M059J (cell line): Measurements from ENCODE around the gene SPATA33. TPM values are rescaled to one million over a fixed set of nuclear protein-coding genes. Genes with fewer than 3 reads are reported as not detected.
"Not testable (repeated sequence)": the region's sequence is repeated elsewhere in the genome, so short reads cannot be mapped to it uniquely, and the experiment has no call there.

ENCODE experiments used
- DNase-seq: peaks from one replicate; pipeline ENCODE4 v3.0.0-alpha.2; 2012; ENCODE audit warnings: low read depth
- total RNA-seq: library from RNA; depleted of rRNA; stranded (reverse); fragments of >200 nt; shearing (Covaris generic); gene quantifications from 2 replicates; pipeline ENCODE4 v1.2.3, GENCODE V29; 2014

SPATA33 gene
- total RNA-seq, 1 experiment from 2014 or later = 6.9 TPM

DNA sequence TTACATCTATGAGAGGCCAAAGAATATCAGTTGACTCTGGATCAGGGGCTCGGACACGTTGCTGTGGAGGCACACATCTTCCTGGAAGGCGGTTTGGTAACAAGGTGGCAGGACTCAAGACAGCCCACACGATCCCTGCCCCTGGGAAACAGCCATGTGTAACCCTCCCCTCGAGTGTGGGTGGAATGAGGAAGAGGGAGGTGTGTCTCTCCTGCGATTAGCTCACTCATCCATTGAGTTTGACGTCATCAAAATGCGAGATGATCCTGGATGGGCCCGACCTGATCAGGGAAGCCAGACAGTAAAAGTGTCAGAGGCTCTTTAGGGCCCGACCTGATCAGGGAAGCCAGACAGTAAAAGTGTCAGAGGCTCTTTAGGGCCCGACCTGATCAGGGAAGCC lies 6.6 kb downstream of the SPATA33 start:
- DNase-seq = not testable (repeated sequence)

DNA sequence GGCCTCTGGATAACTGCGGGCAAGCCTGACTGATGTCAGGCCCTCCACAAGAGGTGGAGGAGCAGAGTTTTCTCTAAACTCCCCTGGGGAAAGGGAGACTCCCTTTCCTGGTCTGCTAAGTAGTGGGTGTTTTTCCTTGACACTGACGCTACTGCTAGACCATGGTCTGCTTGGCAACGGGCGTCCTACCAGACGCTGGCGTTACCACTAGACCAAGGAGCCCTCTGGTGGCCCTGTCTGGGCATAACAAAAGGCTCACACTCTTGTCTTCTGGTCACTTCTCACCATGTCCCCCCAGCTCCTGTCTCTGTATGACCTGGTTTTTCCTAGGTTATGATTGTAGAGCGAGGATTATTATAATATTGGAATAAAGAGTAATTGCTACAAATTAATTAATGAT lies 9.4 kb downstream of the SPATA33 start:
- DNase-seq = not testable (repeated sequence)

DNA sequence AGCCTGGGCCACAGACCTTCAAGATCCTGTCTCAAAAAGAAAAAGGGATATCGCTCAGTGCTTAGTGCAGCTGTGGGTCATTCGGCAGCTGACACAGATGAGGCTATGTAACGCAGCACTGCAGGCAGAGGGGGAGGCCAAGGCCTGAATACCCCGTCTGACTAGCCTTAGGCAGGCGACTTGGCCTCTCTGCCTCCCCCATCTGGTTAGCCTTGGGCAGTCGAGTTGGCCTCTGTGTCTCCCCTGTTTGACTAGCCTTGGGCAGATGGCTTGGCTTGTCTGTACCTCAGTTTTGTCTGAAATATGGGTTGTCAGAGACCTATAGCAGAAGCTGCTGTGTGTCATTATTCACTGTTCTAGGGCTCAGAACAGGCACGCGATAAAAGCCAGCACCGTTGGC lies 10.0 kb downstream of the SPATA33 start:
- no peak for DNase-seq

DNA sequence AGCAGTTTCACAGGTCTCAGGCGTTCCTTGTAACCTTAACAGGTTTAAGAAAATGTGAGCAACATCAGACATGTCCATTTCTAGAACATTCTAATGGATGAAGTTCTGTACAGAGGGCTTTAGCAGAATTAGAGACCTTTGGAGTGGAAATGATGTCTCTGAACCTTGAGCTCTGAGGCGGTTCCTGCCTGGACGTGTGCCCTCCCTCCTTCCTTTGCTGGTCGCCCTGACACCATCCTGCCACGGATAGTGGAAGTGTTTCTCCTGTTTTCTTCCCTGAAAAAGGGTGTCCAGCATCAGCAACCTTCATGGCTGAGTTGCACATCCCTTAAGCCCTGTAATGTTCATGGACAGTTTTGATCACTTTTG lies 11.1 kb downstream of the SPATA33 start:
- DNase-seq = no peak

DNA sequence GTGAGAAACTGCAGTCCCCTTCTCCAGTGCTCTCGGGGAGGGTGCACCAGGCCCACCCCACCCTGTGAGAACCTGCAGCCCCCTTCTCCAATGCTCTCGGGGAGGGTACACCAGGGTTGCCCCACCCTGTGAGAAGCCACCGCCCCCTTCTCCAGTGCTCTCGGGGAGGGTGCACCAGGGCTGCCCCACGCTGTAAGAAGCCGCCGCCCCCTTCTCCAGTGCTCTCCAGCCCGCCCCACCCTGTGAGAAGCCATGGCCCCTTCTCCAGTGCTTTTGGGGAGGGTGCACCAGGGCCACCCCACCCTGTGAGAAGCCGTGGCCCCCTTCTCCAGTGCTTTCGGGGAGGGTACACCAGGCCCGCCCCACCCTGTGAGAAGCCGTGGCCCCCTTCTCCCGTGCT lies 12.1 kb downstream of the SPATA33 start:
- no peak for DNase-seq

DNA sequence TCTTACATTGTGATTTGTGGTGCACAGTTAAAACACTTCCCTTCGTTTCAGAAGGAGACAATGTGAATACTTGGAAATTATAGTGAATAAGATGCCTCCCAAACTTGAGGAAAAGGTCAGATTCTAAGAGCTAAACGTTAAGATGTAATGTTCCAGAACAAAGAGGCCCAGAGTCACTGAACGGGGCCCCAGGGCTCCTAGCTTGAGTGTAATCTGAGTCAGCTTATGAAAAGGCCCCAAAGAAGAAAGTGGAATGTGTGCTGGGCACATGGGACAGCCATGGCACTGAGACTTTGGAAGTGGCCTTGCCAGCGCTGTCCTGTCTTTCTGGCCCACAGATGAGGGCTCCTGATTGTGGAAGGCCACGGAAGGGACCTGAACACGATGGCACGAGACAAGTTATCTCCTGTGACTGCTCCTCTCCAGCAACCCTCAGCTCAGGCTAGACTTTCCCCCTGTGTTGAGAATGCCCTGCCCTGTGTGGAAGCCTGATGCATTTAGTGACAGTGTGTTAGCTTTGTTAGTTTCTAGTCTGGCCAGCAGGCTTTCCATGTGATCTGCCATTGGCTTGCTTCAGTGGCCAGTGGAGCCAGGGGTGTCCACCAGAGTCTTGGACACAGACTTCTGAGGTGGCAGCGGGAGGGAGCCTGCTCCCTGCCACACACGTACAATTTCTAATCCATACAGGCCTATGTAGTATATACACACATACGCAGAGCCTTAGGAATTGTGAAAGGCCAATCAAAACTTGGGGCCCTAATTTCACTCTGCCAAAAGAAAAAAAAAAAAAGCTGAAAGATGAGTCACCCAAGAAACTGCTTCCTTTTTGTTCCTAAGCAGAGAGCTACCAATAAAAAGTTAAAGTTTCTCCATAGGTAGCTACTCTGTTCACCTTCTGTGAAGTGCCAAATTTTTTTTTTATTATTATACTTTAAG lies 13.1 kb downstream of the SPATA33 start:
- peak; percentile 38 for DNase-seq

DNA sequence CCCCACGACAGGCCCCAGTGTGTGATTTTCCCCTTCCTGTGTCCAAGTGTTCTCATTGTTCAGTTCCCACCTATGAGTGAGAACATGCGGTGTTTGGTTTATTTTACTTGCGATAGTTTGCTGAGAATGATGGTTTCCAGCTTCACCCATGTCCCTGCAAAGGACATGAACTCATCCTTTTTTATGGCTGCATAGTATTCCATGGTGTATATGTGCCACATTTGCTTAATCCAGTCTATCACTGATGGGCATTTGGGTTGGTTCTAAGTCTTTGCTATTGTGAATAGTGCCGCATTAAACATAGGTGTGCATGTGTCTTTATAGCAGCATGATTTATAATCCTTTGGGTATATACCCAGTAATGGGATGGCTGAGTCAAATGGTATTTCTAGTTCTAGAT lies 13.9 kb downstream of the SPATA33 start:
- DNase-seq = not testable (repeated sequence)

DNA sequence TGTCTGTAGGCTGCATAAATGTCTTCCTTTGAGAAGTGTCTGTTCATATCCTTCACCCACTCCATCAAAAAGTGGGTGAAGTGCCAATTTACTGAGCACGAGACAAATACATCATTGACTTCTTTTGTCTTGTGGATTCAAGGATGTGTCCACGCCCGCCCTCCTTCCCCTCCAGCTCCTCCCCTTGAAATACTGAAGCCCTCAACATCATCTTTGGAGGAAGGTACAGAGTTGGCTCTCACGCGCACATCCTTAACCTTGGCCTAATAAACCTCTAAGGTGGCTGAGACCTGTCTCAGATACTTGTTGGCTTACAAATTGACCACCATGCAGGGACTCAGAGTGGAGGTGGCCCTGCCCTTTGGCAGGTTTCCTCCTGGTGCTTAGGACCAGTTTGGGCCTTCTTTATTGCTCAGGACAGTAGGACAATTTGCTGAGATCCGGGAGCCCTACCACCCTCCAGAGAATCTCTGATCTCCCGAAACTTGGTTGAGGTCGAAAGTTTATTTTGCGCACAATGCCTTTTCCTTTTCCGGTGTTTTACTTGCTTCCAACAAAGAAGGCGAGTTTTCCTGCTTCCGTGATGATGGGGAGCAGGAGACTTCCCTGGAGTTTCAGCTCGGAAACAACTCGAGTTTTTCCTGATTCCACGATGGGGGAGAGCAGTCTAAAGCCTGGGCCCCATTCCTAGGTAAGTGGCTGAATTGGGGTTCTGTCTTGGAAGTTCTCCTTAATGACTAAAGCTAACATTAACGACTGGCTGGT lies 14.7 kb downstream of the SPATA33 start:
- no peak for DNase-seq

DNA sequence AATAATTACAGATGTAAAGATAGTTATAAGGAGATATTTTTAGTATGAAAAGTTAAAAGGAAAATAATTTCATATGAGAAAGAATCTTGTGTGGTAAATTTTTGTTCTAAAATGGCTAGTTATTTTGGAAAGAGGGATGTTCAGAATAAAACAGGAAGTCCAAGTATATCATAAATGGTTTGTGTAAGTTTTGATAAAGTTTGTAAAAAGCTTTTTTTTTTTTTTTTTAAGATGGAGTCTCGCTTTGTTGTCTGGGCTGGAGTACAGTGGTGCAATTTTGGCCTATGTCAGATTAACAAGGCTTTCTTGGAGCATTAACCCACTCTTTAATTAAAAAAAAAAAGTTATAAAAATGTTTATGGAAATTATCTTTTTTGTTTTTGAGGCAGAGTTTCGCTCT lies 20.6 kb downstream of the SPATA33 start:
- no peak for DNase-seq

DNA sequence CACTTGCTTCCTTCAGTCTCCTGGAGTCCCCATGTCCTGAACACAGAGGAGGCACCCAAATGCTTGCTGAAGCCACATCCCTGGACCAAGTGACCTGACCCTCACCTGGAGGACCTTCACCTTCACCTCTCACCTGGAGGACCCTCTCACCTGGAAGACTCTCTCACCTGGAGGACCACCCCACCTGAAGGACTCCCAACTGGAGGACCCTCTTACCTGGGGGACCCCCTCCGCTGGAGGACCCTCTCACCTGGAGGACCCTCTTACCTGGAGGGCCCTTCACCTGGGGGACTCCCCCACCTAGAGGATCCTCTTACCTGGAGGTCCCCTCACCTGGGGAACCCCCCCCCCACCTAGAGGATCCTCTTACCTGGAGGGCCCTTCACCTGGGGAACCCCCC lies 28.3 kb downstream of the SPATA33 start:
- no peak for DNase-seq

DNA sequence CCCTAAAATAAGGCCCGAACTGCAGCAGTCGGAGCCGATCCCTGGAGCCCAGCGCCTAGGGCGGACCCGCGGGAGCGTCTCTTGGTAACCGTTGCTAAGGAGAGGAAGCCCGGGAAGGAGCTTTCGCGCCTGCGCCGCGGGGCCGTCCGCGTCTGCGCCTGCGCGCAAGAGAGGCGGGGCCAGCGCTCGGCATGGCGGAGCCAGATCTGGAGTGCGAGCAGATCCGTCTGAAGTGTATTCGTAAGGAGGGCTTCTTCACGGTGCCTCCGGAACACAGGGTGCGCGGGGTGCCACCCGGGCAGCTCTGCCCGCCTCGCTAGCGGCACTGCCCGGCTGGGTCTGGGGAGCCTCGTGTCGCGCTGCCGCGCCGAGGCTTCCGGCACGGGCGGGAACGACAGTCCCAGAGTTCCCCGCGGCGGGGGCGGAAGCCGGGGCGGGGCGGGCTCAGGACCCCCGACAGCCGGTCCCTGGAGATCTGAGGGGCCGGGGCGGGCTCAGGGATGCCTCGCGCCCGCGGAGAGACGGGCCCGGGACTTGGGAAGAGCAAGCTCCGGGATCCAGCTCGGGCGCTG lies 29.0 kb downstream of the SPATA33 start, which contains the start of gene CDK10:
Gene CDK10, plus strand, starts transcription at position 170 of the 572 bp plus-strand sequence. Its CDS starts 22 bp downstream, at position 192.
- DNase-seq = peak; percentile 87

DNA sequence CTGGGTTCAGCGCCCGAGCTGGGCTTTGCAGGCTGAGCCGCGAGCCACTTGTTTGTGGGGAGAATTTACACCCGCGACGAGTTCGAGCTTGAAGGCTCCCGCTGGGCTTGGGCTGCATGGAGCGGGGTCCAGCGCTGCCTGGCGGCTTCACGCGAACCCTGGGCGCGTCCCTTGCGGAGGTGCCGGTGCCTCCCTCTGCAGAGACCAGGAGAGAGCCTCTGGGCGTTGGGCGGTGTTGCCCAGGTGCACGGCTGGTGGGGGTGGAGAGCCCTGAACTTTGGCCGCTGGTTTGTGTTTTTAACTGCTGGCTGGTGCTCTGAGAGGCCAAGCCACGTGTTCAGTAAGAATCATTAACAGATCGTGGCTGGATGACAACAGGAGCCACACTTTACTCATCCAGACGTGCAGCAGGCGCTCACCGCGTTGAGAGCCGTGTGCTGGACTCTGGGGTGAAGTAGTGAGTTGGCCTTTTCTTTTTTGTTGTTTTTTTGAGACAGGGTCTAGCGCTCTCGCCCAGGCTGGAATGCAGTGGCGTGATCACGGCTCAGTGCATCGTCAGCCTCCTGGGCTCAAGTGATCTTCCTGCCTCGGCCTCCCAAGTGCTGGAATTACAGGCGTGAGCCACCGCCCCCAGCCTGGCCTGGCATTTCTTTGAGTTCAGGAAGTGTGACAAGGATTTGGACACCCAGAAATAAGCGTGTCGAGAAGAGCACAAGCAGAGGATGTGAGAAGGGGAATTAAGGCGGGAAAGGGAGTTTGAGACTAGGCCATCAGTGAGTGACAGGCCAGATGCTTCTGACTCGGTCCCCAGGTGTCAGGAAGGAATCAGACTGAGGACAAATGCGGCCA lies 29.7 kb downstream of the SPATA33 start:
- peak; percentile 60 for DNase-seq

DNA sequence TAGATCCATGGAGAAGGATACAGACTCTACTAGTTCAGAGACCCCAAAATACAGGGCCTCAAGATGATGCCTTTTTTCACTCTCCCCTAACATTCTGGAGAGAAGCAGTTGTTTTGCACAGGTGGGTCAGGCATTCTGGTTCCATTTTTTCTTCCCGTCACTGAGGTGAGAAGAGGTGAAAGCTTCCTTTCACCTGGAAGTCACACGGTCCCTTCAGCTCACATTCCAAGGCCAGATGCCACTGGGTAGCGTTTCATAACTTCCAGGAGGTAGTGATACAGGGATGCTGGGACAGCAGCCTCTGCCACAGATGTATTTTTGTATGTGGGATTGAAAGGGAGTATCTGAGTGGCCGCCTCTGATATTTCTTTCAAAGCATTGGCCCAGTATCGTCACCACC lies 30.8 kb downstream of the SPATA33 start:
- DNase-seq = no peak

DNA sequence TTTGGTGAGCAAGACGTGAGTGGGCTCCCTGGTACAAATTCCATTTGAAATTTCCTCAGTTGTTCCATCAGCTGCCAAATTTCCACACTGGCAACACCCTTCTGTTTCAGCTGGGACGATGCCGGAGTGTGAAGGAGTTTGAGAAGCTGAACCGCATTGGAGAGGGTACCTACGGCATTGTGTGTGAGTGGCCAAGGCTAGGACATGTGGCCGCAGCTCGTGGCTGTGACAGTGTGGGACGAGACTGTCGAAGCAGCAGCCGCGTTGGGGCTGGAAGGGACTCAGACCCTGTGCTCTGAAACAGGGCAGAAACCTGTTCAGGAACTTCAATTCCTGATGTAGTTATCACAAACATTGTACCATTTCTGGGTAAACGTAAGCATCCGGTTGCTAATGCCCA lies 31.5 kb downstream of the SPATA33 start:
- DNase-seq = no peak

DNA sequence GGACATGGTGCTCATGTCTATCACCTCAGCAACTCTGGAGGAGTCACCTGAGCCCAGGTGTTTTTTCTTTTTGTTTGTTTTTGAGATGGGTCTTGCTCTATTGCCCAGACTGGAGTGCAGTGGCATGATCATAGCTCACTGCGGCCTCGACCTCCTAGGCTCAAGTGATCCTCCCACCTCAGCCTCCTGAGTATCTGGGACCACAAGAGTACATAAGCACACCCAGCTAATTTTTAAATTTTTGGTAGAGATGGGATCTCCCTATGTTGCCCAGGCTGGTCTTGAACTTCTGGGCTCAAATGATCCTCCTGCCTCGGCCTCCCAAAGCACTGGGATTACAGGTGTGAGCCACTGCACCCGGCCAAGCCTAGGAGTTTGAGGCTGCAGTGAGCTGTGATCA lies 32.0 kb downstream of the SPATA33 start:
- DNase-seq = not testable (repeated sequence)

DNA sequence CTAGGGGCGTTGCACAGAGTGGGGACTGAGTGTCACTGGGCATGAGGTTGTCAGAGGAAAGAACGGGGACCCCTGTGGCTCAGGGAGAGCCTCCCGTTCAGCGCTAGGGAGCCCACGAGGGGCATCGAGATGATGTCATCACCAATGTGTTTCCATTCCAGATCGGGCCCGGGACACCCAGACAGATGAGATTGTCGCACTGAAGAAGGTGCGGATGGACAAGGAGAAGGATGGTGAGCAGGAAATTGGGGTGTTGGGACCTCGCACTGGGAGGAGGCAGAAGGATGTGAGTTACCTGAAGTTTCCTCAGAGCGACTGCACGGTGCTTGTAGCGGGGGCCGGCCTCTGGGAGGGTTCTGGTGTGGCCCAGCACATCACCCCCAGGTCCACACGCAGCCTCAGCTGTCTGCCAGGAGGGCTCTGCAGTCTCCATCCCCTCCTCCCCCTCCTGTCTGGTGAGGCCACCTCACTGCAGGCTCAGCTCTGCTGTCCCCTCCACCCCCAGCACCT lies 32.8 kb downstream of the SPATA33 start:
- DNase-seq = no peak

DNA sequence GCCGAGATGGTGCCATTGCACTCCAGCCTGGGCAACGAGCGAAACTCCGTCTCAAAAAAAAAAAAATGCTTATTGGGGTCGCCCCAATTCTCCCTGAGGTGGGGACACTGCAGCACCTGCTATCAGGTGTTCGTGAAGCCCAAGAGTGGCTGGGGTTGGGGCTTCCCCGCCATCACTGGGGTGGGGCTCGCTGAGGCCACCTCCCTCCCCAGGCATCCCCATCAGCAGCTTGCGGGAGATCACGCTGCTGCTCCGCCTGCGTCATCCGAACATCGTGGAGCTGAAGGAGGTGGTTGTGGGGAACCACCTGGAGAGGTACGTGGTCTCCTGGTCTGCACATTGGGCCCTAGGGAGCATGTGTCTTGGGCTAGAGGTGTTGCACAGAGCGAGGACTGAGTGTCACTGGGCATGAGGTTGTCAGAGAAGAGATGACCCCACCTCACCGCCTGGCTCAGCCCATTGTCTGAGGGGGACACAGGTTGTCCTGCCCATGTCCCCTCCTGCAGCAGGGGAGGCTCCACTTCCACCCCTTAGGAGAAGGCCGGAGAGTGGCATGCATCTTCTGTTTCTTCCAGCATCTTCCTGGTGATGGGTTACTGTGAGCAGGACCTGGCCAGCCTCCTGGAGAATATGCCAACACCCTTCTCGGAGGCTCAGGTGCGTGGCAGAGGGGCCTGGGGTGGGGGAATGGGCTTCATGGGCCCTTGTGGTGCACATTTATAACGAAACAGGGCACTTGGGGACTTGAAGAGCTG lies 33.8 kb downstream of the SPATA33 start:
- DNase-seq = no peak

DNA sequence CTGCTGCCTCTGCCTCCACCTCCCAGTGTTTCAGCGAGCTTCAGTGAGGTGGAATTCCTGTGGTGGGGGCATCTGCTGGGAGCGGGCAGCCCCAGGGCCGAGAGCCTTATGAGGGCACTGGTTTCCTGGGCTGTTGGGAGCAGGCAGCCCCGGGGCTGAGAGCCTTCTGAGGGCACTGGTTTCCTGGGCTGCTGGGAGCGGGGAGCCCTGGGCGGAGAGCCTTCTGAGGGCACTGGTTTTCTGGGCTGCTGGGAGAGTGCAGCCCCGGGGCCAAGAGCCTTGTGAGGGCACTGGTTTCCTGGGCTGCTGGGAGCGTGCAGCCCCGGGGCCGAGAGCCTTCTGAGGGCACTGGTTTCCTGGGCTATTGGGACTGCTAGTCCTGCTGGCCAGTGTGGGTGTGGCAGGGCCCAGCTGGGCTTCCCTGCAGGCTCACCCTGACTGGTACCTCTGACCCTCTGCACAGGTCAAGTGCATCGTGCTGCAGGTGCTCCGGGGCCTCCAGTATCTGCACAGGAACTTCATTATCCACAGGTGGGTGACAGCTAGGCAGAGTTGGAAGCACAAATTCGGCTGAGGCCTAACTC lies 34.4 kb downstream of the SPATA33 start:
- no peak for DNase-seq

DNA sequence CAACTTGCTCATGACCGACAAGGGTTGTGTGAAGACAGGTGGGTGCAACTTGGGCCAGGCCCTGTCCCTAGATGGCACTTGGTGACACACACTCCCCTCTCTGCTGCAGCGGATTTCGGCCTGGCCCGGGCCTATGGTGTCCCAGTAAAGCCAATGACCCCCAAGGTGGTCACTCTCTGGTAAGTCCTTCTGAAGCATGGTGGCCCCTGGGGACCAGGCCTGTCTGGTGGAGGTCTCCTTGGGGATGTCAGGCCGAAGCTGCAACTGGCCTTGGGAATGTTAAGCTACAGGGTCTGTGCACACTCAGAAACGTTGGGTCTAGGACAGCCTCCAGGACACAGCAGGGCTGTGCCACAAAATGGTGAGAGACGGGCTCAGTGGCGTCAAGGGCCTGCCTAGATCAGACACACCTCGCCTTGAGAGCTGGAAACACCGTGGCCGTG lies 35.7 kb downstream of the SPATA33 start:
- no peak for DNase-seq
